ENCODE results near the gene PLEKHA6.
"Not testable (repeated sequence)": the region's sequence is repeated elsewhere in the genome, so short reads cannot be mapped to it uniquely, and the experiment has no call there.

The PLEKHA6 gene

GRCh38 chr1:204237515-204237914 lies 122.2 kb downstream of the PLEKHA6 start:
- DNase-seq; intact Hi-C loops (cut with DNase I): not testable (repeated sequence)

DNA sequence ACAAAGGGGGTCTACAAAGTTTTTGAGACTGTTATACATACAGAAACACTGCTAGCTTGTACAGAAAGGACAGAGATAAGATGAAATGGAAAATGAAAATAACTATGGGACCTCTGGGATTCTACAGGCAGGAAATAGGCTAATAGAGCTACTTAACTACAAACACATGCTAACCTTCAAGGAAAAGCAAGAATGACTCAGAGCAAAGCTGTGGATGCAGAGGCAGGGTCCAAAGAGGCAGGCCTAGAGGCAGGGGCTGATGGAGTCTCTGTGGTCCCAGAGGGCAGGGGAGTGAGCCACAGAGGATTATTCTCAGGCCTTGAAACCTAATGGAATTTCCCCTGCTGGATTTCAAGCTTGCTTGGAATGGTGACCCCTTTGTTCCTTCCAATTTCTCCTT lies 127.2 kb downstream of the PLEKHA6 start:
- intact Hi-C loops (cut with DNase I): no loop called here
- no peak for DNase-seq

GRCh38 chr1:204230211-204230610 lies 129.5 kb downstream of the PLEKHA6 start:
- intact Hi-C loops (cut with DNase I): no loop called here
- DNase-seq: no peak

- no peak for DNase-seq
- intact Hi-C loops (cut with DNase I): no loop called here
Observed at GRCh38 chr1:204228896-204229295, 130.8 kb downstream of the PLEKHA6 start.

DNA sequence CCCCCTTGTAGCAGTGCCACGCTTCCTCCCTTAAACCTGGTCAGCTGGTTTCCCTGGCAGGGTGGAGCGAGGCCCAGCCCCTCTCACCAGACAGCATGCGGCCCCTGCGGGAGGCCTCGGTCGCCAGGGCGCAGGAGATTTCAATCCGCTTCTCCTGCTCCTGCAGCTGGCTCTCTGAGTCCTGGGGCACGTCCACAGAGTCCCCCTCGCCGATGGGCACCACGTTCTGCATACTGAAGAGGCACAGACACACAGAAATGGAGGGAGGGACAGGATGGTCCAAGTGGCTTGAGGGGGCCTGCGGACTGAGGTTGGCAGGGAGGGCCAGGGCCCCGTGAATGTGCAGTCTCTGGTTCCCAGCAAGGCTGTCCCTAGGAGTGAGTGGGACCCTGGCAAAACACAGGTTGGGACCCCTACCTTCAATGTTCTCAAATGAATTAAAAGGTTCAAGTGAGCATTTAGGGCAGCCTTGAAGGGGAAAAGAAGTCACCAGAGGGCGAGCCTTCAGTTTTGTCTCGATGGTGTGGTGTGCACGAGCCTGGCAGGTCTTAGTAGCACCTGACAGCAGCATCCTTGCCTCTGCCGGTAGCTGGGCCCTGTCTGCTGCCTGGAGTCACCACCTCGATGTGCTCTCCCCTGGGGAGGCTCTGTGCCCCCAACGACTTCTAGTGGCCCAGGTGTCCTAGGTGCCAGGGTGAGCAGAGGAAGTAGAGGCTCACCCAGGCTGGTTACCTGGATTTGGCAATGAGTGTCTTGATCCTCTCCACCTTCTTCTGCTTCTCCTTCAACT lies 131.5 kb downstream of the PLEKHA6 start:
- DNase-seq: no peak
- intact Hi-C loops (cut with DNase I): no loop called here

DNA sequence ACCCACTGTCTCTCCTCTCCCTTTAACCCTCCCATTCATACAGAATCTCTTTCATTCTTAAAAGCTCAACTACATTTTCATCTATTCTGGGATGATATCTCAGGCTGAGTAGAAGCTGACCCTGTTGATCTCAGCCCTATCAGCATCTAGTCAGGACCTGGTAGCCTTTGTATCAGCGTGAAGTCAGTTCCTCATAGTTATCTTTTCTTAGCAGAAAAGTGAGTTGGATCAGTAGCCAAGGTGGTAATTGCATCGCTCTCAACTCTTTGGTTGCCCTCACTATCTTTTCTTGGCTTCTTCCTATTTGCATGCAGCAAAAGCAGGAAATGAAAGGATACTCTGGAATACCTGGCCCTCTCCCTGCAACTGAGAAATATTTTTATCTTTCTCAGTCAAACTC lies 132.4 kb downstream of the PLEKHA6 start:
- intact Hi-C loops (cut with DNase I): no loop called here
- DNase-seq: no peak

DNA sequence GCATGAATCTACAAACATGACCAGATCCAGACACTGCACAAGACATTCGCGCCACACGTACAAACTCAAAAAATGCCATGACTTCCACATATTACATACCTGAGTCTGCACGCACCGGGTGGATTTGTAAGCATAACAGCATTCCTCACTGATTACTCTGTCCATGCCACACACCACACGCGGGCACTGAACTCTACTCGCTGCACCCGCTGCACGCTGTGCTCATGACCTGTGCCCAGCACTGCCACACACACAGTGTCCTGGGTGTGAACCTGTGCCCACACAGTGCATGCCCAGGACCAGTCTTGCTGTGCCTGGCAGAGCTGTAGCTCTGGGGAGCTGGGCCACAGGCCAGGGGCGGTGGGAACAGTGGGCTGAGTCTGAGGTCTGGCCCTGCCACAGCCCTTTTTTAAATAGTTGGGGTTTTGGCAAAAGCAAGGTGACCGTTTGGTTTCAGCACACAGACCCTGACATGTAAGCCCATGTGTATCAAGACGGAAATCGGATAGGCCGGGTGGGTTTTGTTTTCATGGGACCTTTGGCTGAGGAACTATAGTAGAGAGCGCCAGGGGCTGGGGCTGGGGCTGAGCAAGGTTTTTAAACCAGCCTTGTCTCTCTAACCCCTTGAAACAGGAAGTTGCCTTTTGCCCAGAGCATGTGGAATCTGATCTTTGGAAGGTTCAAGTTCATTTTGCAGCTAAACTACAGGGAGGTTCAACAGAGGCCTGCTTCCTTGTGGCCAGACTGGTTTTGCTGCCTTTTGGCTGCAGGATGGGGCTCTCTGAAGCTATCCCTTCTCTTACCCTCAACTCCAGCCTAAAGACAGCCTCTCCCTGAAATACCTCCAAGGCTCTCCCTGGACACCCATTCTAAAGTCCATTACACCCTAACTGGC lies 133.6 kb downstream of the PLEKHA6 start:
- intact Hi-C loops (cut with DNase I): no loop called here
- DNase-seq: no peak

DNA sequence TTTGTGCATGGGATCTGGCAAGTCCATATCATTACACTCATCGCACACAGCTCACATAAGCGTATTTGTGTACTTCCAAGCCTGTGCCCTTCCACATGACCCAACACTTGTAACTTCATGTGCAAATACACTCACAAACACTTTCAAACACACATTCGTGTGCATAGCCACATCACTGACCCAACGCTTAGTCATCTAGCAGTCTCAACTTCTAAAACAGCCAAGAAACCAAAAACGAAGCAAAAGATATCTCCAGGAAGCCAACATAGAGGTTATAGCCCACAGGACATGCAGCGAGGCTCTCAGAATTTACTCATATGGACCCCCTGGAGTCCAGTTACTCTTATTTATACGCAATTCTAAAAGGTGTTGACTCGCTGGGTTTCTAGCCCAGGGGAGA lies 135.1 kb downstream of the PLEKHA6 start:
- DNase-seq: no peak
- intact Hi-C loops (cut with DNase I): no loop called here

DNA sequence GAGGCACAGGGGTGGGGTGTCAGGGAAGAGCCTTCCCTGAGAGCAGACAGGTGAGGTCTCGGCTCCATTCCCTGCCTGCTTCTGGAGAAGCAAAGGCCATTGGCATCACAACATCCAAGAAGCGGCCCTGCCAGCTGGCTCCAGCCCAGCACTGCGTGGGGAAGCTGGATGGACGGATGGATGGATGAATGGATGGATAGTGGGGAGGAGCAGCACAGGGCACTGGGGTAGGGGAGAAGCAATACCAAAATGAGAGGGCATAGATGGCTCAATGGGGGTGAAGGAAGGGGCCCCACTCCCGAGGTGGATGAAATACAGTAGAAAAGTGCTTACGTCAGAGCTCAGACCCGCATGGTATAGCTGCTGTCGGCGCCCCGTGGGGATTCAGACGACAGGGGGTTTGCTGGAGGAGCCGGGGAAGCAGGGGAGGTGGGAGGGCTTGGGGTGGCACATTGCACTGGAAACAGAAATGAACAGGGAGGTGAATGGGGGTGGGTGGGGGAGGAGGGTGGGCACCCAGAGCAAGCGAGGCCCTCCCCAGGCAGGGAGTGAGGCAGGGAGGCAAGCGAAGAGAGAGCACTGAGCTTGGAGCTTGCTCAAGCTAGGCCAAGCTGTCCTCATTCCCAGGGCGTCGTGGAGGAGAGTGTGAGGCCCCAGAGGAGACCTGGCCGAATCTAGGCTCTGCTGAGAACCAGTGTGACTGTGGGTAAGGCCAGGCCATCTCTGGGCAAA lies 136.4 kb downstream of the PLEKHA6 start:
- intact Hi-C loops (cut with DNase I): no loop called here
- DNase-seq: no peak

- intact Hi-C loops (cut with DNase I): no loop called here
- no peak for DNase-seq
Observed at GRCh38 chr1:204222764-204223055, 137.0 kb downstream of the PLEKHA6 start.

GRCh38 chr1:204222006-204222763 lies 137.5 kb downstream of the PLEKHA6 start:
- DNase-seq: no peak
- intact Hi-C loops (cut with DNase I): no loop called here

- DNase-seq: no peak
- intact Hi-C loops (cut with DNase I): no loop called here
Observed at GRCh38 chr1:204221271-204221670, 138.5 kb downstream of the PLEKHA6 start.

DNA sequence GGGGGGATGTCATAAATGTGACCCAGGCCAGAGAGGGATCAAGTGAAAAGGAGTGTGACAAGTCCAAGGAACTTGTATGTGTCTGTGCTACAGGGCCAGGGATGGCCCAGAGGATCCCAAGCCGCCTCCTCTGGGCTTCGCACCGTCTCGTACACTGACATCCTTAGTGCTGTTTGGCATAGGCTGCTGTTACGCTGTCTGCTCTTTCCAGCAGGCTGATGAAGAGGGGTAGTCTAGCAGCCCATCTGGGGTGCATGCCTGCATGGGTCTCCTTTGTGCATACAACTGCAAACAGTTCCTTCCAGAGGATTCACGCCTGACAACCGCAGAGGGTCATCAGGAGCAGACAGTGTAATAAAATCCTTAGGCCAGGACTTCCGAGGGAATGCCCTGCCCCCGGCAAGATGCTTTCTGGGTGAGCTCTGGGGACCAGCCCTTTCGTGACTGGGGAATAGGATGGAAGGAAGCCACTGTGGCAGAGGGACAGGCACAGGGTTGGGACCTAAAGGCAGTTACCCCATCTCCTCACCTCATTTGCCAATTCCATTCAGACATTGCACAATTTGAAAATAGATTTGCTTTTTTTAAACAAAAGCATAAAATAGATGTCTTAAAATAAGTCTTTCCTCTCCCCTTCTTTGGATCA lies 139.6 kb downstream of the PLEKHA6 start:
- no peak for DNase-seq
- intact Hi-C loops (cut with DNase I): no loop called here

DNA sequence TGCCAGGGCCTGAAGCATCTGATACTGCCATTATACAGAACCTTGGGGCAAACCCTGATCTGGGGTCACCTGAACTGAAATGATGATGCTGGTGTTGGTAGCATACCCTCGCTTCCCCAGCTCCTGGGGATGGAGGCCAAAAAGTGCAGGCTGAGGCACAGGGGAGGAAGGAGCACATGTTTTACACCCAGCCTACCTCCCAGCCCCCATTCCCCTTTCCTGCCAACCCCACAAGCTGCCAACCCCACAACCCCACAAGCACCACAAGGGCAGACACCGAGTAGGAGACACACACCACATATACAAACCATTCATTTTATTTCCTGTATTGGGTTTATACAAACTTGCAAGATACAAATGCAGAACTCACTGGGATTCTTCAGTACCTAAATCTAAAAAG lies 141.2 kb downstream of the PLEKHA6 start:
- intact Hi-C loops (cut with DNase I): no loop called here
- DNase-seq: no peak

DNA sequence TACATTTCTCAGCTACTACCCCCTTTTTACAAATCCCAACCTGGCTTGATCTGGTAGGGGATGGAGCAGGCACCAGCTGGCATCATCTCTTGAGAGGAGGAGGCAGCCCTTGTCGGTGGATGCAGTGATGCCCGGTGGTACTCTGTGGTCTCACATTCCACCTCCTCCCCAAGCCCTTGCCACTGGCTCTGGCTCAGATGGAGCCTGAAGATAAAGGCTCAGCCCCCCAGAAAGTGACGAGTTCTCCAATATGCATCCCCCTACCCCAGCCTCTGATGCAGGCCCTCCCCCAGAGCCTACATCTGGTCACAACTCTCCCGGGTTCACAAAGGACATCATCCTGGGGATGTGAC lies 142.1 kb downstream of the PLEKHA6 start:
- intact Hi-C loops (cut with DNase I): no loop called here
- no peak for DNase-seq

GRCh38 chr1:204216880-204217647 lies 142.7 kb downstream of the PLEKHA6 start:
- intact Hi-C loops (cut with DNase I): no loop called here
- DNase-seq: peak in 1 of 42 donors; percentile 21

GRCh38 chr1:204216236-204216635 lies 143.5 kb downstream of the PLEKHA6 start:
- intact Hi-C loops (cut with DNase I): no loop called here
- no peak for DNase-seq
